ENCODE results near the gene KCTD21. TPM values are rescaled to one million over a fixed set of nuclear protein-coding genes. Genes with fewer than 3 reads are reported as not detected.
A peak's percentile ranks its signal among the peaks of the same experiment; 100 is the strongest.

Gene KCTD21
- total RNA-seq, 2 donors from 2014 or later: 10.2 to 10.5 TPM

DNA sequence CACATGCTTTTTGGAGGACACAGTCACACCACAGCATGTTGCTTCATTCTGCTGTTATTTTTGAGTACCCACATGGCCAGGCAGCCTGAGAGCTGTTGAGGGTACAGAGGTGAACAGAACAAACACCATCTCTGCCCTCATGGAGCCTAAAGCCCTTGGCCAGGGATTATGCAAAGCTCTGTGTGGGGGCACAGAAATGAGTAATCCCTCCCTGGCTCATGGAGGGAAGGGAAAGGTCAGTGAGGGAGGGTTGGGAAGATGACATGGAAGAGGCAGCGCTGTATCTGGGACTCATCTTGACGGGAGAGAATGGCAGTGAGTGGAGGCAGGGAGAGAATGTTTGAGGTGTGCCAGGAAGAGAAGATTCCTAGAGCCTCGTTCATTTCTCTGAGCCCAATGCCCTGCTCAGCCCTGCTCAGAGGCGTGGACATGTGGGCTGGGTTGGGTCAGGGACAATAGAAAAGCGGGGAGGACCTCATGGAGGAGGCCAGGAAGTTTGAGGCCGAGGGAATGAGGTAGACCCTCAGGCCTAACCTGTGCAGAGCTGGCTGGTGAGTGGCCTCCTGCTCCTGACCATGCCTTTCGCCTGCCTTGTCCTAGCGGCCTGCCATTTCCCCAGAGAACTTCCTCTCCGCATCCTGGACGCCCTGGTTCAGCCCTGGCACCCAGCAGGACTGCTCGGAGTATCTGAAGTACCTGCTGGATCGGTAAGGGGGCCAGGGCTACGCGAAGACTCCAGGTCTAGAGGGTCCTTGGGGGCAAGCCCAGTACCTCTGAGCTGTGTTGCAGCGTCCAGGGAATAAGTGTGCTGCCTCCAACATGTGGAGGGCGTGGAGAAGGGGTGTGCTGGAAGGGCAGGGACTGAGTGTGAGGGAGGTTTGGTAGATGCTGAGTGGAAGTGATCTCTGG is 20.1 kb upstream of the KCTD21 start:
- no peak for DNase-seq (ENCODE audit: low spot score)
- intact Hi-C loops (cut with DNase I): no loop called here

DNA sequence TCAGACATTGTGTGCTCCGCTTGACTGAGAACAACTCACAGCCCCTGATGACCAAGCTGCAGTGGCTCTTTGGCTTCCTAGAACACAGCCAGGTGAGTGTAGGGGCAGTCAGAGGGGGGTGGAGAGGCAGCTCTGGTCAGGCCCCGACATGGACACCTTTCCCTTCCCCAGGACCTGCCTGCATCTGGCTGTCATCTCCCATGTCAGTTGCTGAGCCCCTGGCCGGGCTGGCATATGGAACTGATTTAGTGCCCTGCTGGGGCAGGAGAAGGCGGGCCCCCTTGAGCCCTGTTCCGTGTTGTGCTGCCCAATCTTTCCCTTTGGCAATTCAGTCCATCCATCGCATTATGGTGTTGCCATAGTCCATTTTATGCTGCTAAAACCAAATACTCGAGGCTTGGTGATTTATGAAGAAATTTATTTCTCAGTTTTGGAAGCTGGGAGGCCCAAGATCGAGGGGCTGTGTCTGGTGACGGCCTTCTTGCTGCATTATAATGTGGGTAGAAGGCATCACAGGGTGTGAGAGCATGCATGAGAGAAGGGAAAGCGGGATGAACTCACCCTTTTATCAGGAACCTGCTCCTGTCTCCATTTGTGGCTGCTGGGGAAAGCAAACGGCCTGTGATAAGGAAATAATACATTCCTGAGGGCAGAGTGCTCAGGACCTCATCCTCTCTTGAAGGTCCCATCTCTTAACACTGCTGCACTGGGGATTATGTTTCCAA is 19.3 kb upstream of the KCTD21 start:
- intact Hi-C loops (cut with DNase I): no loop called here
- DNase-seq (ENCODE audit: low spot score): no peak

GRCh38 chr11:78205691-78206090 is 17.3 kb upstream of the KCTD21 start:
- DNase-seq (ENCODE audit: low spot score): no peak
- intact Hi-C loops (cut with DNase I): no loop called here

- intact Hi-C loops (cut with DNase I): no loop called here
- no peak for DNase-seq (ENCODE audit: low spot score)
These were observed 16.8 kb upstream of the KCTD21 start for GRCh38 chr11:78205256-78205655.

- intact Hi-C loops (cut with DNase I): no loop called here
- no peak for DNase-seq (ENCODE audit: low spot score)
These were observed 14.8 kb upstream of the KCTD21 start for GRCh38 chr11:78203184-78203583.

DNA sequence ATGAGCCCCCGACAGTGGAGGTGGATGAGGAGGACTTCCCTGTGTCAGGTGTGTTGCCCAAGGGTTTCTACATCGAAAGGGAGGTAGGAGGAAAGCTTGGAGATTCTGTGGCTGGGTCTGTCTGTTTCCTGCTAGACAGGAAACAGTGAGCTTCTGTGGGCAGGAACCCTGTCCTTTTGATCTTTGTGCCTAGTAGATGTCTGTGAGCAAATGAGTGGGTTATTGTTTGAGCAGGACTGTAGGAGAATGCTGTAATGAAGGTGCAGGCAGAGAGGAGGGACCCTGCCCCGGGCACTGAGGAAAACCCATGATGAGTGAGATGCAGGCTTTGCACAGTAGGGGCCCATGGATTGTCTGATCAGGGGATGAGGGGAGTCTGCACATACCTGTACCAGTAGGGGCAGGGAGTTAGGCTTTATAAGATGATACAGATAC is 14.3 kb upstream of the KCTD21 start:
- no peak for DNase-seq (ENCODE audit: low spot score)
- intact Hi-C loops (cut with DNase I): no loop called here

DNA sequence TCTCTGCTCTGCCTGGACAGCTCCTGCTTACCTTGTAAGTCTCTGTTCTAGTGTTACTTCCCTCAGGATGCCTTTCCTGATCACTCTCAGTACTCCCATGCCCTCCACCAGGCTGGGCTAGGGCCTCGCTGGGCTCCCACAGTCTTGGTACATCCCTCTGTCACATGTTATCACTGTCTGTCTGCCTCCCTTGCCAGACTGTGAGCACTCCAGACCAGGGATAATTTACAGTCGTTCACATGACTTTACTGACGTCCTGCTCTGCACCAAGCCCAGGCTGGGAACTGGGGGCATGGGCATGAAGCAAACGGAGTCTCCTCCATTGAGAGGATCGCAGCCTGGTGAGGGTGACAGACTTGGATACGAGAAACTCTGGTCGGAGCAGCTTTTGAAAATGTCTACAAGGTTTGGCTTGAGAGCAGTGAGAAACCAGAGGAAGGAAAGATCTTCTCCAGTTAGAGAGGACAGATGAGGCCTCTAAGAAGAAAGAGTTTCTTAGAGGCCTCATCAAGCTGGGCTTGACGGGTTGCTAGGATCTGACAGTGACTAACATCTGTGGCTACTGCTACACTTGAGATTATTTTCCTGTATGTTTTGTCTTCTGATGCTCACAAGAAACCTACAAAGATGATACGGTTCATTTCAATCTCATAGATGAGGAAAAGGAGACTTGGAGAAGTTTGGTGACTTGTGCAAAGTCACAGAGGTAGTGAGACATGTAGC is 12.8 kb upstream of the KCTD21 start:
- DNase-seq (ENCODE audit: low spot score): peak; percentile 73

GRCh38 chr11:78200553-78200952 is 12.1 kb upstream of the KCTD21 start:
- intact Hi-C loops (cut with DNase I): no loop called here
- DNase-seq (ENCODE audit: low spot score): peak; percentile 55

More for the DNA sequence above, 12.8 kb upstream of the KCTD21 start:
- intact Hi-C loops (cut with DNase I): no loop called here

DNA sequence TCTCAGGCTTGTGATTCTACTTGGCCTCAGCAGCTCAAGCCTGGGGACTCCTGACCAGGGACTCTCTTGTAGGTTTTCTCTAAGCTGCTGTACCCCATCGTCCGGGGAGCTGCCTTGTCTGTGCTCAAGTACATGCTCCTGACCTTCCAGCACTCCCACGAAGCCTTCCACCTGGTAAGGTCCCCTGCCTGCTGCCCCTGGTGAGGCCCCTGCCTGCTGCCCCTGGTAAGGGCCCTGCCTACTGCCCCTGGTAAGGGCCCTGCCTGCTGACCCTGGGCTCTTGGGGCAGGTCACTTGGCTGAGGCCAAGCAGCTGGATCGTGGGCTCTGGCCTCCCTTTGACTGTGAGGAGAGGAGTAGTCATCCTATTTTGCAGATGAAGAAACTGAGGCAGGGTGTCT is 11.6 kb upstream of the KCTD21 start:
- no peak for DNase-seq (ENCODE audit: low spot score)
- intact Hi-C loops (cut with DNase I): no loop called here

DNA sequence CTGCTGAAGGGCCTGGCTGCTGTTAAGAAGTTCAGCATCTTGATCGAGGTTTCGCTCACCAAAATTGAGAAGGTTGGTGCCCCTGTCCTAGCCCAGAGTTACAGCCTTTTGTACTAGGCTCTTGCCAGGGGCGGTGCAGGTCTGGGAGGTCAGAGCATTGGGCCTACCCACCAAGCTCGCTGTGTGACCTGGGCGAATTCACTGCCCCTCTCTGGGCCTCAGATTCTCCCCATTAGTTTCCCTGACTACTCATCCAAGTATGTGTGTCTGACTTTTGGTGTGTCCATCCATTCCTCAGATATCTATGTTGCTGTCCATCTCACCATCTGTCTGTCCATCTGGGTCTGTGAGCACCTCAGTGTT is 11.2 kb upstream of the KCTD21 start:
- no peak for DNase-seq (ENCODE audit: low spot score)

GRCh38 chr11:78199015-78199652 is 10.7 kb upstream of the KCTD21 start:
- intact Hi-C loops (cut with DNase I): no loop called here
- no peak for DNase-seq (ENCODE audit: low spot score)

More for the DNA sequence above, 11.2 kb upstream of the KCTD21 start:
- intact Hi-C loops (cut with DNase I): no loop called here

GRCh38 chr11:78197816-78198215 is 9.4 kb upstream of the KCTD21 start:
- intact Hi-C loops (cut with DNase I): no loop called here
- no peak for DNase-seq (ENCODE audit: low spot score)

GRCh38 chr11:78196661-78197091 is 8.2 kb upstream of the KCTD21 start:
- intact Hi-C loops (cut with DNase I): no loop called here
- DNase-seq (ENCODE audit: low spot score): no peak

DNA sequence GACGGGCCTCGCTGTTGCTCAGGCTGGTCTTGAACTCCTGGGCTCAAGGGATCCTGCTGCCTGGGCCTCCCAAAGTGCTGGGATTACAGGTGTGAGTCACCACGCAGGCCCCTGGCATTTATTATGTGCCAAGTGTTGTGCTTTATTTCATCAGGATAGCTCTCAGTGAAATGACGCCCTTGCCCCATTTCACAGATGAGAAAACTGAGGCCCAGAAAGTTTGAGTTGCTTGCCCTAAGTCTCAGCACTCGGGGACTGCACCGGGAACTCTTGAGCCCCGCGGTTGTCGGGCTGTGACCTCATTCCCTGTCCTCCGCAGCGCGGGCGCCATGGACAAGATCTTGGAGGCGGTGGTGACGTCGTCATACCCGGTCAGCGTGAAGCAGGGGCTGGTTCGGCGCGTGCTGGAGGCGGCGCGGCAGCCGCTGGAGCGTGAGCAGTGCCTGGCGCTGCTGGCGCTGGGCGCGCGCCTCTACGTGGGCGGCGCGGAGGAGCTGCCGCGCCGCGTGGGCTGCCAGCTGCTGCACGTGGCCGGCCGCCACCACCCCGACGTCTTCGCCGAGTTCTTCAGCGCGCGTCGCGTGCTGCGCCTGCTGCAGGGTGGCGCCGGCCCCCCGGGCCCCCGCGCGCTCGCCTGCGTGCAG is 7.6 kb upstream of the KCTD21 start:
- DNase-seq (ENCODE audit: low spot score): no peak
- intact Hi-C loops (cut with DNase I): no loop called here

GRCh38 chr11:78194490-78194889 is 6.1 kb upstream of the KCTD21 start:
- DNase-seq (ENCODE audit: low spot score): no peak
- intact Hi-C loops (cut with DNase I): no loop called here

- no peak for DNase-seq (ENCODE audit: low spot score)
- intact Hi-C loops (cut with DNase I): no loop called here
These were observed 5.4 kb upstream of the KCTD21 start for GRCh38 chr11:78193806-78194205.

DNA sequence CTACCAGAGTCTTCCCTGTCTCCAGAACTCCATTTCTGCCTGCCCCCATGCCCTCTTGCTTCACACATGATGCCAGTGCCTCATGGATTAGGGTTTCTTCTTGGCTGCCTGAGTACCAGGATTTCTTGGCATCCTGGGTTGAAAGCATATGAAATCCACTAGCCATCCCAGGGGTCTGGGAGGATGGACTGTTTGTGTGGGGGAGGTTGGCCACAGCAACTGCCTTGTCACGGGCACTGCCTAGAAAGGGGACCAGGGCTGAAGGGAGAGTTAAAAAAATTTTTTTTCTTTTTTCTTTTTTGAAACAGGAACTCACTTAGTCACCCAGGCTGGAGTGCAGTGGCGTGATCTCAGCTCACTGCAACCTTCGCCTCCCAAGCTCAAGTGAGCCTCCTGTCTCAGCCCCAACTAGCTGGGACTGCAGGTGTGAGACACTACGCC is 4.5 kb upstream of the KCTD21 start:
- DNase-seq (ENCODE audit: low spot score): peak; percentile 61
- intact Hi-C loops (cut with DNase I): no loop called here

- intact Hi-C loops (cut with DNase I): no loop called here
- no peak for DNase-seq (ENCODE audit: low spot score)
These were observed 3.8 kb upstream of the KCTD21 start for GRCh38 chr11:78192223-78192719.

Data from posterior vena cava (tissue), 2 donors.